Cardiac fibroblast (primary cell): ENCODE measurements around the gene PROC.

ENCODE experiments used
- DNase-seq, 2 donors: peaks; one replicate each; pipeline versions ENCODE4 v3.0.0 to v3.0.0-alpha.2; 2010; ENCODE audit warnings: low read depth in 2 of 2
- H3K4me3 ChIP-seq, 2 donors: replicated peaks in 1 of 2; 1 replicate in 1 of 2; 2 replicates in 1 of 2; pipeline ENCODE4 v1.5.1; 2011; ENCODE audit warnings: low read depth in 2 of 2, low read length in 2 of 2, mild to moderate bottlenecking in 2 of 2, moderate library complexity in 1 of 2
- TF ChIP-seq, protein P1 (sequence below): IDR thresholded peaks from one replicate; pipeline ENCODE4 v1.5.1; 2011; ENCODE audit warnings: low read depth, mild to moderate bottlenecking, low read length, inconsistent platforms

Gene PROC

GRCh38 chr2:127456960-127457359 is 38.7 kb downstream of the PROC start:
- TF ChIP-seq, protein P1, sequence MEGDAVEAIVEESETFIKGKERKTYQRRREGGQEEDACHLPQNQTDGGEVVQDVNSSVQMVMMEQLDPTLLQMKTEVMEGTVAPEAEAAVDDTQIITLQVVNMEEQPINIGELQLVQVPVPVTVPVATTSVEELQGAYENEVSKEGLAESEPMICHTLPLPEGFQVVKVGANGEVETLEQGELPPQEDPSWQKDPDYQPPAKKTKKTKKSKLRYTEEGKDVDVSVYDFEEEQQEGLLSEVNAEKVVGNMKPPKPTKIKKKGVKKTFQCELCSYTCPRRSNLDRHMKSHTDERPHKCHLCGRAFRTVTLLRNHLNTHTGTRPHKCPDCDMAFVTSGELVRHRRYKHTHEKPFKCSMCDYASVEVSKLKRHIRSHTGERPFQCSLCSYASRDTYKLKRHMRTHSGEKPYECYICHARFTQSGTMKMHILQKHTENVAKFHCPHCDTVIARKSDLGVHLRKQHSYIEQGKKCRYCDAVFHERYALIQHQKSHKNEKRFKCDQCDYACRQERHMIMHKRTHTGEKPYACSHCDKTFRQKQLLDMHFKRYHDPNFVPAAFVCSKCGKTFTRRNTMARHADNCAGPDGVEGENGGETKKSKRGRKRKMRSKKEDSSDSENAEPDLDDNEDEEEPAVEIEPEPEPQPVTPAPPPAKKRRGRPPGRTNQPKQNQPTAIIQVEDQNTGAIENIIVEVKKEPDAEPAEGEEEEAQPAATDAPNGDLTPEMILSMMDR: no peak
- H3K4me3 ChIP-seq: no peak overlapping the region
- no peak for DNase-seq

GRCh38 chr2:127462461-127462860 is 44.2 kb downstream of the PROC start:
- DNase-seq: no peak
- TF ChIP-seq, protein P1: no peak

DNA sequence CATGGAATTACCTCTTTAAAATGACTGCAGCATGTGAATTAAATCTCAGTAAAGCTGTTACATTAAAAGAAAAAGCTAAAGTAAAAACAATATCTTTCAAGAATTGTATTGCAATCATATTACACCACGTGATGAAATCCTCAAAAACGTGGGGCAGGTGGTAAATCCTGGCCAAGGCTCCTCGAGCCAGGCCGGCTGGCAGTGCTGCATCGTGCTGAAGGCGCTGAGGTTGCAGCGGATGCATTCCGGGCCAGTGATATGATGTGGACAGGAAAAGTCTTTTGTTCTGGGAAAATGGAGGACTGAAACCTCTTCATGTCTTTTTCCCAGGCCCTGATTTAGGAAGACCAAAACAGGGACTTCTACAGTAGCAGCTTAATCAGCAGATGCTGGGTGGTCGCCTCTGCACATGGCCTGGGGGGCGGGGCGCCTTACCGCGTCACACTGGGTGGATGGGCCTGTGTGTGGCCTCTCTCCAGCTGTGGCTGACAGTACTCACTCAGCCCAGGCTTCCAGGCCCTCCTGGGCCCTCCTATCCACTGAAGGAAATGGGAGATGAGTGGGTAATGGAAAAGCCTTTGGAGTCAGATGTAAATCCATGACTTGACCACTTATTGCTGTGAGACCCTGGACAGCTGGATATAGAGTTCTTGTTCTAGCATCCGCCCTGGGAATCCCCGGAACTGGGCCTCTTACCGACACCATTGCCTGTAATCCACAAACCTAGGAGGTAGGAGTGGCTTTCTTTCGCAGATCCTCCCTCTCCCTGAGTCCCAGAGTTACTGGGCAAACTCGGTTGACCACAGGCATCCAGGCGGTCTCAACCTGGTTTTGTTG is 45.1 kb downstream of the PROC start:
- peak in 1 of 2 donors; percentile 19 for DNase-seq
- TF ChIP-seq, protein P1: no peak
- H3K4me3 ChIP-seq: no peak overlapping the region

More at GRCh38 chr2:127462461-127462860, 44.2 kb downstream of the PROC start:
- H3K4me3 ChIP-seq: no peak overlapping the region

DNA sequence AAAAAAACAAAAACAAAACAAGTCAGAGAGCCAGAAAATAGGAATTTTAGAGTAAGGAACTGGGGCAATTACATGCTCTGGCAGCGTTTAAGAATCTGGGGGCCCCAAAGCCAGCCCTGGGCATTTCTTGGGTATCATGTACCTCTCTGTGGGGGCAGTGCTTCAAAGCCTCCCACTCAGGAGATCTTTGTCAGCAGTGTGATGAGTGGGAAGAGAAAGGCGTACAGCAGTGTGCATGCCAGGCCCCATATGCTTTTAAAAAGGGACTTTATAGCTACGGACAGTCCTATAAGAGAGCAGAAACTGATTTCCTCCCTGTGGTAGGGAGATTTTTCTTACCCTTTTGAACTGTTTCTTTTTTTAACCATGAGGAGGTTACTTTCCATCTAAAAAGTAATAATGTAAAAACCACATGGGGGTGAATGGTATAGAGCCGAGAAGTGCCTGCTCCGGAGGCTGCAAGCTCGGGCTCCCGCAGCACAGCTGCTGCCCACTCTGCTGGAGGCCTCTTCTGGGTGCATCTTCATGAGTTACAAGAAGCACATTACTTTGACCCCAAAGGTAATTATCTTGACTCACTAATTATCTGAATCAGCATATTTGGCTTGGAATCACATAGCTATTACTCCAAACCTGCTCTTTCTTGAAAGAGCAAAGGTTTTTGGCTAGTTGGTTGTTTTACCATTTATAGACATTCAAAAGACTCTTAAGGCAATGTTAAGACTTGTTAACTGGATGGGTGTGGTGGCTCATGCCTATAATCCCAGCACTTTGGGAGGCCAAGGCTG is 46.4 kb downstream of the PROC start:
- TF ChIP-seq, protein P1: no peak
- no peak for DNase-seq
- no peak overlapping the region for H3K4me3 ChIP-seq

- no peak for DNase-seq
- no peak overlapping the region for H3K4me3 ChIP-seq
- TF ChIP-seq, protein P1: no peak
Observed at GRCh38 chr2:127465258-127465657, 47.0 kb downstream of the PROC start.

GRCh38 chr2:127469051-127469450 is 50.8 kb downstream of the PROC start:
- TF ChIP-seq, protein P1: no peak
- no peak overlapping the region for H3K4me3 ChIP-seq
- no peak for DNase-seq
